CD8-positive, alpha-beta memory T cell (primary cell): ENCODE data around the gene RSU1. TPM values are rescaled to one million over a fixed set of nuclear protein-coding genes. Genes with fewer than 3 reads are reported as not detected.
A peak's percentile ranks its signal among the peaks of the same experiment; 100 is the strongest.

ENCODE experiments used
- CTCF ChIA-PET: fragments of 350-600 bp; sonication (Branson Sonifier 250); formaldehyde crosslinking; loops from one replicate; lab custom pipeline; 2021; ENCODE audit warnings: antibody characterized with exemption; lab: Charles Lee
- POLR2A ChIA-PET: fragments of 350-600 bp; sonication (Branson Sonifier 250); formaldehyde crosslinking; loops from one replicate; lab custom pipeline; 2021; ENCODE audit warnings: antibody characterized with exemption; lab: Charles Lee
- DNase-seq, 5 donors: peaks; one replicate each; pipeline versions ENCODE4 v3.0.0 to v3.0.0-alpha.2; 2020 to 2022; ENCODE audit warnings: mixed read lengths in 1 of 5
- H3K27ac ChIP-seq: one replicate; pipeline ENCODE4 v1.7.0; 2013; ENCODE audit warnings: low read depth, mild to moderate bottlenecking, low read length, moderate library complexity
- H3K27me3 ChIP-seq: 2 replicates; pipeline ENCODE4 v1.7.0; 2013; ENCODE audit warnings: low read length, mild to moderate bottlenecking; ENCODE audit not compliant: insufficient read depth, poor library complexity, severe bottlenecking
- H3K36me3 ChIP-seq: 2 replicates; pipeline ENCODE4 v1.7.0; 2013; ENCODE audit warnings: mild to moderate bottlenecking, low read length, moderate library complexity; ENCODE audit not compliant: insufficient read depth
- H3K4me1 ChIP-seq: 2 replicates; pipeline ENCODE4 v1.7.0; 2013; ENCODE audit warnings: mild to moderate bottlenecking, low read length, moderate library complexity; ENCODE audit not compliant: insufficient read depth
- H3K4me3 ChIP-seq: 2 replicates; pipeline ENCODE4 v1.7.0; 2013; ENCODE audit warnings: mild to moderate bottlenecking, low read length
- H3K9me3 ChIP-seq: 2 replicates; pipeline ENCODE4 v1.7.0; 2013; ENCODE audit warnings: mild to moderate bottlenecking, low read length
- H3K27ac Mint-ChIP-seq, 8 donors: one replicate each; pipeline ENCODE4 v1.8.0; 2020 to 2021; ENCODE audit warnings: mixed read lengths in 8 of 8, mild to moderate bottlenecking in 6 of 8, inconsistent platforms in 3 of 8, moderate library complexity in 3 of 8
- H3K27me3 Mint-ChIP-seq, 2 donors: one replicate each; pipeline ENCODE4 v1.8.0; 2020 to 2021; ENCODE audit warnings: mixed read lengths in 2 of 2, mild to moderate bottlenecking in 1 of 2, moderate library complexity in 1 of 2
- H3K36me3 Mint-ChIP-seq, 3 donors: one replicate each; pipeline ENCODE4 v1.8.0; 2020 to 2021; ENCODE audit warnings: mixed read lengths in 3 of 3, inconsistent platforms in 1 of 3, mild to moderate bottlenecking in 1 of 3
- H3K4me1 Mint-ChIP-seq, 3 donors: one replicate each; pipeline ENCODE4 v1.8.0; 2020 to 2021; ENCODE audit warnings: mixed read lengths in 3 of 3, inconsistent platforms in 1 of 3, mild to moderate bottlenecking in 1 of 3
- H3K4me3 Mint-ChIP-seq, 7 donors: one replicate each; pipeline ENCODE4 v1.8.0; 2020 to 2021; ENCODE audit warnings: mixed read lengths in 7 of 7, mild to moderate bottlenecking in 6 of 7, moderate library complexity in 4 of 7, inconsistent platforms in 2 of 7
- H3K9me3 Mint-ChIP-seq, 5 donors: one replicate each; pipeline ENCODE4 v1.8.0; 2020 to 2022; ENCODE audit warnings: mixed read lengths in 5 of 5, mild to moderate bottlenecking in 3 of 5, moderate library complexity in 2 of 5, inconsistent platforms in 1 of 5
- polyA plus RNA-seq: library from polyadenylated mRNA; unstranded; fragments of 300-500 nt; fragmentation: Illumina TruSeq; gene quantifications from one replicate; pipeline ENCODE4 v1.2.3, GENCODE V29; 2021
- total RNA-seq, 2 experiments: library from RNA; stranded (reverse); gene quantifications; one replicate each; pipeline ENCODE4 v1.2.3, GENCODE V29; 2021

RSU1 gene
- total and polyA plus RNA-seq, 3 experiments from 2014 or later, result 66.4 to 132 (median 68.5) TPM

DNA sequence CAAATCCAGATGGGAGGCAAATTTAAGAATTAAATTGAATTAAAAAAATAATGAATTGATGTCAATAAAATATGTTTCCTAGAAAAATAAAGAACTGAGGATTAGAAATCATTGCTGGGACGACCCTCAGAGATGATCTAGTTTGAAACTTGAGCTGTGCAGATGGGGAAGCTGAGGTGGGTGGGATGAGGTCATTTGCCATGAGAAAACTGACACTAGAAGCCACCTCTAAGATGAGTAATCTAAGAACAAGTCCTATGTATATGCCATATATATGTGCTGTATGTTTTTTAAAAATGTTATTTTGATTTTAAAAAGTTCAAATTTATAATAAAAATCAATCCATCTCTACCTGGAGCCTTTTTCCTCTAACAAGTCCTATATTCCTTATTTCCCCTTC lies 135.7 kb downstream of the RSU1 start:
- no peak overlapping the region for H3K4me3 ChIP-seq
- H3K9me3 ChIP-seq, result no peaks in the 10 kb centered on the region
- Mint-ChIP-seq H3K27ac (no peak overlapping the region), H3K9me3 (peaks cover 0 to 2% (median 0%) of the 10 kb centered on the region in 5 donors), H3K36me3 (peaks cover 22 to 47% (median 42%) of the 10 kb centered on the region in 3 donors), H3K27me3 (no peaks in the 10 kb centered on the region), H3K4me3 (no peak overlapping the region), H3K4me1 (peaks cover 0 to 2% (median 0%) of the 10 kb centered on the region in 3 donors)
- H3K4me1 ChIP-seq, result no peaks in the 10 kb centered on the region
- ChIA-PET CTCF (no interaction called here), POLR2A (no interaction called here)
- H3K27ac ChIP-seq, result no peak overlapping the region
- H3K27me3 ChIP-seq, result no peaks in the 10 kb centered on the region
- no peaks in the 10 kb centered on the region for H3K36me3 ChIP-seq
- no peak for DNase-seq

DNA sequence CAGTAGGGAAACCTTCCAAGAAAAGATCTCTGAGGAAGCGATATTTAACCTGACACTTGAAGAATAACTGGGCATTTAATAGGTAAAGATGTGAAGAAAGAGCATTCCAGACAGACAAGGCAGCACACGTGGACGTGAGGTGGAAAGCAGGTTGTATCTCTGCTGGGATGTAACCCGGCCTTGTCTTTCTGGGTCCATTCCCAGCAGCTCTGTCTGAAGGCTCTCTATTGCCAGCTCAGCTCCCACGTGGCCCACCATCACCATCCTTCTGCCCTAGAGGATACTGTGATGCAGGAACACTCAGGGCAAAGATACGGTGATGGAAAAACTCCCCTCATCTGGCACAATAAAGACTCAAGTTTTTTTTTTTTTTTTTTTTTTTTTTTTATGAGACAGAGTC lies 137.7 kb downstream of the RSU1 start:
- no peaks in the 10 kb centered on the region for H3K4me1 ChIP-seq
- Mint-ChIP-seq H3K4me1 (peaks cover 0 to 2% (median 0%) of the 10 kb centered on the region in 3 donors), H3K9me3 (peaks cover 0 to 2% (median 0%) of the 10 kb centered on the region in 5 donors), H3K36me3 (peaks cover 28 to 56% (median 48%) of the 10 kb centered on the region in 3 donors), H3K27ac (no peak overlapping the region), H3K4me3 (no peak overlapping the region), H3K27me3 (no peaks in the 10 kb centered on the region)
- POLR2A ChIA-PET, result no interaction called here
- DNase-seq, result no peak
- H3K27me3 ChIP-seq, result no peaks in the 10 kb centered on the region
- H3K36me3 ChIP-seq, result no peaks in the 10 kb centered on the region
- CTCF ChIA-PET, result no interaction called here
- no peak overlapping the region for H3K4me3 ChIP-seq
- no peaks in the 10 kb centered on the region for H3K9me3 ChIP-seq
- no peak overlapping the region for H3K27ac ChIP-seq

- no peak overlapping the region for H3K27ac Mint-ChIP-seq
Observed at GRCh38 chr10:16675334-16675733, 141.9 kb downstream of the RSU1 start.

DNA sequence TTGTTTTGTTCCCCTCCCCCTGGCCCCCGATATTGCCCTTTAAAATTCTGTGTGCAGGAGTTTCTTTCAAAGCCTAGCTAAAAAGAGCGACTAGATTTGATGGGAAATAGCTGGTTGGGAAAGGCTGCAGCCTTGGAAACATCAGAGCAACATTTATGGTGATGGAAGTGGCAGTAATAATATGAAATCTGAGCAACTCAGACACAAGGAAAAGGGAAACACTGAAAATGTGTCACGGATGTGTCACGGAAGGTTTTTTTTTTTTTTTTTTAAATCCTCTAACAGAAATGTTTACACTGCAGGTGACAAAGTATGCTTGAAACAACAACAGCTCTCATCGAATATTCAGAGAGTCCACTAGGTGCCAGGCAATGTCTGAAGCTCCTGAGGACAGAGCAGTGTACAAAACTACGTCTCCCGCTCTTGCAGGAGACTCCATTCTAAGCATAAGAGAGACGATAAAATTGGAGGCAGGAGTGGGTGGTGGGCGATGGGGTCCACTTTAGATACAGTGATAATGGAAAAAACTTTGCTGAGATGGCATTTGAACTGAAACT lies 143.0 kb downstream of the RSU1 start:
- peaks cover 0 to 2% (median 0%) of the 10 kb centered on the region in 5 donors for H3K9me3 Mint-ChIP-seq
- no peak overlapping the region for H3K27ac Mint-ChIP-seq
- peaks cover 31 to 62% (median 51%) of the 10 kb centered on the region in 3 donors for H3K36me3 Mint-ChIP-seq
- no peak overlapping the region for H3K4me3 Mint-ChIP-seq
- Histone ChIP-seq H3K4me1 (no peaks in the 10 kb centered on the region), H3K36me3 (no peaks in the 10 kb centered on the region), H3K4me3 (no peak overlapping the region), H3K27me3 (no peaks in the 10 kb centered on the region), H3K27ac (no peak overlapping the region), H3K9me3 (no peaks in the 10 kb centered on the region)
- no peaks in the 10 kb centered on the region for H3K27me3 Mint-ChIP-seq
- peaks cover 3 to 6% (median 4%) of the 10 kb centered on the region in 3 donors for H3K4me1 Mint-ChIP-seq
- CTCF ChIA-PET, result no interaction called here
- no peak for DNase-seq
- POLR2A ChIA-PET, result no interaction called here

More at GRCh38 chr10:16675334-16675733, 141.9 kb downstream of the RSU1 start:
- Mint-ChIP-seq H3K4me1 (peaks cover 0 to 5% (median 0%) of the 10 kb centered on the region in 3 donors), H3K36me3 (peaks cover 27 to 59% (median 43%) of the 10 kb centered on the region in 3 donors), H3K9me3 (peaks cover 0 to 2% (median 0%) of the 10 kb centered on the region in 5 donors), H3K4me3 (no peak overlapping the region), H3K27me3 (no peaks in the 10 kb centered on the region)
- no peak for DNase-seq
- H3K36me3 ChIP-seq, result no peaks in the 10 kb centered on the region
- POLR2A ChIA-PET, result no interaction called here
- CTCF ChIA-PET, result no interaction called here
- no peaks in the 10 kb centered on the region for H3K9me3 ChIP-seq
- H3K4me1 ChIP-seq, result no peaks in the 10 kb centered on the region
- no peaks in the 10 kb centered on the region for H3K27me3 ChIP-seq
- no peak overlapping the region for H3K4me3 ChIP-seq
- H3K27ac ChIP-seq, result no peak overlapping the region

GRCh38 chr10:16673443-16673842 lies 143.8 kb downstream of the RSU1 start:
- peak overlapping the region in 1 of 8 donors; percentile 10 for H3K27ac Mint-ChIP-seq
- H3K36me3 Mint-ChIP-seq, result peaks cover 36 to 62% (median 52%) of the 10 kb centered on the region in 3 donors

DNA sequence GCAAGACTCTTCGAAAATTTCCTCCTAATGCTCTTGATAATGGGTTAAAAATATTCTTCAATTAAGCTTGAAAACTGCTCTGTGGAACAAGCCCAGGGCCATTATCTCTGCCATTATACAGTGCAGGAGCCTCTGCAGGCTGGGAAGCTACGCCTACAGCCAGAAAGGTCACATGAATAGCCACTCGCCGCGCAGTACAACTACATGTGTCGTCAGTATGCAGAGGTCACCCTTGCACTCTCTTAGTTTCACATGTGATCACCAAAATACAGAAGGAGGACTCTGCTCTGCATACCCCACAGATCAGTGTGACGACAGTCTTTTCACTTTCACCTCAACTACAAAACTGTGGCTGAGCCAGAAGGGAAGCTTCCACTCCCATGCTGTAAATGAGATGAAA lies 153.8 kb downstream of the RSU1 start:
- no peaks in the 10 kb centered on the region for H3K9me3 ChIP-seq
- H3K27ac ChIP-seq, result no peak overlapping the region
- no peak for DNase-seq
- no peaks in the 10 kb centered on the region for H3K36me3 ChIP-seq
- no peaks in the 10 kb centered on the region for H3K27me3 Mint-ChIP-seq
- no peaks in the 10 kb centered on the region for H3K4me1 ChIP-seq
- CTCF ChIA-PET, result no interaction called here
- no peak overlapping the region for H3K4me3 Mint-ChIP-seq
- POLR2A ChIA-PET, result no interaction called here
- no peaks in the 10 kb centered on the region for H3K27me3 ChIP-seq
- no peak overlapping the region for H3K27ac Mint-ChIP-seq
- H3K4me3 ChIP-seq, result no peak overlapping the region
- H3K9me3 Mint-ChIP-seq, result no peaks in the 10 kb centered on the region
- peaks cover 0 to 10% (median 3%) of the 10 kb centered on the region in 3 donors for H3K4me1 Mint-ChIP-seq
- H3K36me3 Mint-ChIP-seq, result peaks cover 7 to 20% (median 16%) of the 10 kb centered on the region in 3 donors

More at GRCh38 chr10:16673443-16673842, 143.8 kb downstream of the RSU1 start:
- H3K9me3 ChIP-seq, result no peaks in the 10 kb centered on the region
- ChIA-PET POLR2A (no interaction called here), CTCF (no interaction called here)
- H3K4me3 ChIP-seq, result no peak overlapping the region
- Mint-ChIP-seq H3K27me3 (no peaks in the 10 kb centered on the region), H3K9me3 (peaks cover 0 to 2% (median 0%) of the 10 kb centered on the region in 5 donors), H3K4me1 (peaks cover 3 to 14% (median 7%) of the 10 kb centered on the region in 3 donors), H3K4me3 (no peak overlapping the region)
- no peak overlapping the region for H3K27ac ChIP-seq
- no peaks in the 10 kb centered on the region for H3K36me3 ChIP-seq
- no peaks in the 10 kb centered on the region for H3K27me3 ChIP-seq
- no peak for DNase-seq
- no peaks in the 10 kb centered on the region for H3K4me1 ChIP-seq

GRCh38 chr10:16662923-16663322 lies 154.3 kb downstream of the RSU1 start:
- Mint-ChIP-seq H3K4me1 (peaks cover 0 to 7% (median 3%) of the 10 kb centered on the region in 3 donors), H3K27ac (no peak overlapping the region), H3K9me3 (no peaks in the 10 kb centered on the region), H3K27me3 (no peaks in the 10 kb centered on the region), H3K4me3 (no peak overlapping the region), H3K36me3 (peaks cover 5 to 15% (median 13%) of the 10 kb centered on the region in 3 donors)
- H3K27me3 ChIP-seq, result no peaks in the 10 kb centered on the region
- H3K4me3 ChIP-seq, result no peak overlapping the region
- no peaks in the 10 kb centered on the region for H3K4me1 ChIP-seq
- ChIA-PET CTCF (no interaction called here), POLR2A (no interaction called here)
- no peak overlapping the region for H3K27ac ChIP-seq
- H3K36me3 ChIP-seq, result no peaks in the 10 kb centered on the region
- H3K9me3 ChIP-seq, result no peaks in the 10 kb centered on the region
- no peak for DNase-seq

DNA sequence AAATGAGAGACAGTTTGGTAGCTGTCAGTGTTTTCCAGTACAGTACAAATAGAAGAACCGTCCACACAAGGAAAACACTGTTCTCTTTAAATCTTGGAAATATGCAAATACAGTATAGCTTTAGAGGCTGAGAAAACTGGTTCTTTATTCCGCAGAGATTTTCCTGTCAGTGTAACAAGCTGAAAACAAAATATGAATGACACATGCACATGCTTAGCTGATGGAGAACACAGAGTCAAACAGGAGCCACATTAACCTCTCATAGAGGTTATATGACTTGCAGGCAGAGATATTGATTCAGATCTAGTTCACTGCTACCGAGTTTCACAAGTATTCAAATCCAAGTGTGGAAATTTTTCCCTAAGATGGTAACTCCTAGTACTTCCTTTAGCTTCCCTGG lies 160.3 kb downstream of the RSU1 start:
- Histone ChIP-seq H3K4me3 (no peak overlapping the region), H3K4me1 (no peaks in the 10 kb centered on the region), H3K9me3 (no peaks in the 10 kb centered on the region), H3K27ac (no peak overlapping the region), H3K27me3 (no peaks in the 10 kb centered on the region), H3K36me3 (no peaks in the 10 kb centered on the region)
- no peaks in the 10 kb centered on the region for H3K9me3 Mint-ChIP-seq
- H3K4me3 Mint-ChIP-seq, result no peak overlapping the region
- no peak for DNase-seq
- H3K27ac Mint-ChIP-seq, result no peak overlapping the region
- H3K36me3 Mint-ChIP-seq, result peaks cover 0 to 2% (median 0%) of the 10 kb centered on the region in 3 donors
- POLR2A ChIA-PET, result no interaction called here
- CTCF ChIA-PET, result interaction anchor here (1.0 kb wide), 1 partner anchor 10 kb away, joined by 4 read pairs; no protein-coding TSS in a partner anchor
- H3K27me3 Mint-ChIP-seq, result no peaks in the 10 kb centered on the region
- H3K4me1 Mint-ChIP-seq, result peaks cover 0 to 12% (median 0%) of the 10 kb centered on the region in 3 donors
